GM12892 (cell line): ENCODE data around the gene RBPMS2.

Source experiments
- POLR2A ChIP-seq: IDR thresholded peaks from 2 replicates; pipeline ENCODE4 v1.6.1; 2011; ENCODE audit warnings: low read depth, low read length, control low read depth
- POLR2AphosphoS5 ChIP-seq: IDR thresholded peaks from 2 replicates; pipeline ENCODE4 v1.6.1; 2011; ENCODE audit warnings: low read depth, low read length, control low read depth

DNA sequence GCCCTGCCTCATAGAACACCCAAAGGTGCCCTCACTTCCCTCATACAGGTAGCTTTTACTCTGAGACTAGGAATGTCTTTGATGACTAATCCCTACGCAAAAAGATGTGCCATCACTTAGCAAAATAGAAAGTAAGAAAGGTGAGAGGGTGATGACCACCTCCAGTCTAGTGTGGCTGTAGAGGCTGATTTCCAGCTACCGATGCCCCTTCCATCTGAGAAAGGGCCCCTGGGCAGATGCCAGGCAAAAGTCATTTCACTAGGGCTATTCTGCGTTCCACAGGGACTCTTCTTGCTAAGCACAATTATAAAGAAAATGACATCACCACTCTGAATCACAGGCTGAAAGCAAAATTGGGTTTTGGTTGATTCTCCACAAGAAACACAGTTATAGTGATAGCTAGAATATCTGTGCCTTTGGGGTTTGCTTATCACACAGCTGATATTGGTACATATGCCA lies 77.4 kb downstream of the RBPMS2 start:
- no peak for TF ChIP-seq POLR2A
- no peak for TF ChIP-seq POLR2AphosphoS5
